Esophagus muscularis mucosa (tissue), 4 donors: Measurements from ENCODE around the gene DESI2.

Experiments
- EP300 ChIP-seq: sonication (generic); formaldehyde crosslinking; IDR thresholded peaks from one replicate; pipeline ENCODE4 v1.6.1; 2017; ENCODE audit warnings: antibody characterized with exemption
- POLR2A ChIP-seq: fragments of 450-650 bp; IDR thresholded peaks from one replicate; pipeline ENCODE4 v1.6.1; 2017; ENCODE audit warnings: antibody characterized with exemption, moderate library complexity, mild to moderate bottlenecking, low read depth
- POLR2AphosphoS5 ChIP-seq, 2 donors: sonication (generic); formaldehyde crosslinking; IDR thresholded peaks; one replicate each; pipeline ENCODE4 v1.6.1; 2017; ENCODE audit warnings: antibody characterized with exemption in 2 of 2
- TF ChIP-seq, protein P1 (sequence below), 3 experiments: fragments of 200-600 bp in 2 of 3; fragments of 450-650 bp in 1 of 3; sonication (generic) in 2 of 3; IDR thresholded peaks; one replicate each; pipeline ENCODE4 v1.5.1; 2017 to 2019; ENCODE audit warnings: antibody characterized with exemption in 3 of 3, mild to moderate bottlenecking in 2 of 3, moderate library complexity in 1 of 3

DNA sequence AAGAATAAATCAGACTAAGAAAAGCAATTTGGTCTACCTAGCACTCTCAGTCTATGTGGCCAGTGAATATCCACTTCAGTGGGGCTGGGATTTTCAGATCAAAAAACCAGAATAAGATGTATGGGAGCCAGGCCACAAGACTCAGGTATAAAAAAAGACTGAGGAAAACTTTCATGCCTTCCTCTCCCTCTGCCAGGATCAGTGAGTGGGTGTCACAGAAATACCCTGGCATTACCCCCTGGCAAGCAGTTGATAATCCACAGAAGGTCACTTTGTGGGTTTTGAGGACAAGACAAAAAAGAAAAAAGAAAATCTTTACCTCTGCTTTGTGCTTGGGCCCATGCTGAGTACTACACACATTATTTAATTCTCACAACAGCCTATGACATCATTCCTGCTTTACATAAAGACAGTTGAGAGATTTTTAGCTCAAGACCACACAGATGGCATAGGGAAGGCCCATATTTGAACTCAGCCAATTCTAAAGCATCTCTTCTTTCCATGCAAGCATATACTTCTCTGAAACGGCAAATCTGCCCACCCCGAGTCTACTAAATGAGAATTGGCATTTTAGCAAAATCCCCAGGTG lies 57.6 kb downstream of the DESI2 start:
- no peak for TF ChIP-seq POLR2A
- TF ChIP-seq, protein P1, sequence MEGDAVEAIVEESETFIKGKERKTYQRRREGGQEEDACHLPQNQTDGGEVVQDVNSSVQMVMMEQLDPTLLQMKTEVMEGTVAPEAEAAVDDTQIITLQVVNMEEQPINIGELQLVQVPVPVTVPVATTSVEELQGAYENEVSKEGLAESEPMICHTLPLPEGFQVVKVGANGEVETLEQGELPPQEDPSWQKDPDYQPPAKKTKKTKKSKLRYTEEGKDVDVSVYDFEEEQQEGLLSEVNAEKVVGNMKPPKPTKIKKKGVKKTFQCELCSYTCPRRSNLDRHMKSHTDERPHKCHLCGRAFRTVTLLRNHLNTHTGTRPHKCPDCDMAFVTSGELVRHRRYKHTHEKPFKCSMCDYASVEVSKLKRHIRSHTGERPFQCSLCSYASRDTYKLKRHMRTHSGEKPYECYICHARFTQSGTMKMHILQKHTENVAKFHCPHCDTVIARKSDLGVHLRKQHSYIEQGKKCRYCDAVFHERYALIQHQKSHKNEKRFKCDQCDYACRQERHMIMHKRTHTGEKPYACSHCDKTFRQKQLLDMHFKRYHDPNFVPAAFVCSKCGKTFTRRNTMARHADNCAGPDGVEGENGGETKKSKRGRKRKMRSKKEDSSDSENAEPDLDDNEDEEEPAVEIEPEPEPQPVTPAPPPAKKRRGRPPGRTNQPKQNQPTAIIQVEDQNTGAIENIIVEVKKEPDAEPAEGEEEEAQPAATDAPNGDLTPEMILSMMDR (IDR thresholded peaks at IDR 0.05), result no peak
- no peak for TF ChIP-seq EP300
- TF ChIP-seq POLR2AphosphoS5 (IDR thresholded peaks at IDR 0.05), result no peak
